ENCODE results near the gene DNAJB11. TPM values are rescaled to one million over a fixed set of nuclear protein-coding genes. Genes with fewer than 3 reads are reported as not detected.

DNAJB11 gene
- polyA plus RNA-seq, 1 experiment: 56.2 TPM

GRCh38 chr3:186621894-186622650 is 51.6 kb downstream of the DNAJB11 start:
- no peak overlapping the region for H3K27ac ChIP-seq (ENCODE audit: low read depth, low read length)
- DNase-seq (ENCODE audit: low read depth, low spot score): no peak
- CTCF ChIA-PET: interaction anchor here (5.5 kb wide), 1 partner anchor 7 kb away, joined by 36 read pairs; no protein-coding TSS in a partner anchor
- H3K27me3 ChIP-seq (ENCODE audit: control insufficient read depth, insufficient read depth, low read length): peaks cover 6% of the 10 kb centered on the region
- TF ChIP-seq CTCF (IDR thresholded peaks at IDR 0.05; ENCODE audit: low read depth, low read length): no peak
- H3K9me3 ChIP-seq (ENCODE audit: control insufficient read depth, insufficient read depth, low read length): no peaks in the 10 kb centered on the region
- POLR2A ChIA-PET: no interaction called here
- H3K4me3 ChIP-seq (ENCODE audit: low read depth, low read length): no peak overlapping the region

- no peaks in the 10 kb centered on the region for H3K9me3 ChIP-seq (ENCODE audit: control insufficient read depth, insufficient read depth, low read length)
- no peak overlapping the region for H3K4me3 ChIP-seq (ENCODE audit: low read depth, low read length)
- ChIA-PET CTCF (interaction anchor here (0.7 to 5.5 kb wide), 2 partner anchors 8 to 57 kb away, joined by 3 to 36 read pairs; no protein-coding TSS in a partner anchor), POLR2A (no interaction called here)
- H3K27me3 ChIP-seq (ENCODE audit: control insufficient read depth, insufficient read depth, low read length): peaks cover 6% of the 10 kb centered on the region
- no peak for DNase-seq (ENCODE audit: low read depth, low spot score)
- TF ChIP-seq CTCF (IDR thresholded peaks at IDR 0.05; ENCODE audit: low read depth, low read length): no peak
- H3K27ac ChIP-seq (ENCODE audit: low read depth, low read length): no peak overlapping the region
Observed at GRCh38 chr3:186622651-186623310, 52.3 kb downstream of the DNAJB11 start.

GRCh38 chr3:186624598-186624997 is 54.1 kb downstream of the DNAJB11 start:
- no peak for TF ChIP-seq CTCF (IDR thresholded peaks at IDR 0.05; ENCODE audit: low read depth, low read length)
- POLR2A ChIA-PET: no interaction called here
- Histone ChIP-seq H3K9me3 (ENCODE audit: control insufficient read depth, insufficient read depth, low read length) (no peaks in the 10 kb centered on the region), H3K27ac (ENCODE audit: low read depth, low read length) (no peak overlapping the region), H3K27me3 (ENCODE audit: control insufficient read depth, insufficient read depth, low read length) (peaks cover 3% of the 10 kb centered on the region), H3K4me3 (ENCODE audit: low read depth, low read length) (no peak overlapping the region)
- DNase-seq (ENCODE audit: low read depth, low spot score): no peak
- CTCF ChIA-PET: interaction anchor here (5.5 kb wide), 1 partner anchor 10 kb away, joined by 36 read pairs; no protein-coding TSS in a partner anchor

- DNase-seq (ENCODE audit: low read depth, low spot score): no peak
- peaks cover 3% of the 10 kb centered on the region for H3K27me3 ChIP-seq (ENCODE audit: control insufficient read depth, insufficient read depth, low read length)
- ChIA-PET CTCF (interaction anchor here (2.0 to 5.5 kb wide), 2 partner anchors 8 to 11 kb away, joined by 16 to 36 read pairs; no protein-coding TSS in a partner anchor), POLR2A (no interaction called here)
- no peaks in the 10 kb centered on the region for H3K9me3 ChIP-seq (ENCODE audit: control insufficient read depth, insufficient read depth, low read length)
- H3K27ac ChIP-seq (ENCODE audit: low read depth, low read length): no peak overlapping the region
- TF ChIP-seq CTCF (IDR thresholded peaks at IDR 0.05; ENCODE audit: low read depth, low read length): no peak
- no peak overlapping the region for H3K4me3 ChIP-seq (ENCODE audit: low read depth, low read length)
Observed at GRCh38 chr3:186625600-186626042, 55.1 kb downstream of the DNAJB11 start.

Measured in AG04450 (cell line).